ENCODE measurements around the gene LCN12.

LCN12 gene

DNA sequence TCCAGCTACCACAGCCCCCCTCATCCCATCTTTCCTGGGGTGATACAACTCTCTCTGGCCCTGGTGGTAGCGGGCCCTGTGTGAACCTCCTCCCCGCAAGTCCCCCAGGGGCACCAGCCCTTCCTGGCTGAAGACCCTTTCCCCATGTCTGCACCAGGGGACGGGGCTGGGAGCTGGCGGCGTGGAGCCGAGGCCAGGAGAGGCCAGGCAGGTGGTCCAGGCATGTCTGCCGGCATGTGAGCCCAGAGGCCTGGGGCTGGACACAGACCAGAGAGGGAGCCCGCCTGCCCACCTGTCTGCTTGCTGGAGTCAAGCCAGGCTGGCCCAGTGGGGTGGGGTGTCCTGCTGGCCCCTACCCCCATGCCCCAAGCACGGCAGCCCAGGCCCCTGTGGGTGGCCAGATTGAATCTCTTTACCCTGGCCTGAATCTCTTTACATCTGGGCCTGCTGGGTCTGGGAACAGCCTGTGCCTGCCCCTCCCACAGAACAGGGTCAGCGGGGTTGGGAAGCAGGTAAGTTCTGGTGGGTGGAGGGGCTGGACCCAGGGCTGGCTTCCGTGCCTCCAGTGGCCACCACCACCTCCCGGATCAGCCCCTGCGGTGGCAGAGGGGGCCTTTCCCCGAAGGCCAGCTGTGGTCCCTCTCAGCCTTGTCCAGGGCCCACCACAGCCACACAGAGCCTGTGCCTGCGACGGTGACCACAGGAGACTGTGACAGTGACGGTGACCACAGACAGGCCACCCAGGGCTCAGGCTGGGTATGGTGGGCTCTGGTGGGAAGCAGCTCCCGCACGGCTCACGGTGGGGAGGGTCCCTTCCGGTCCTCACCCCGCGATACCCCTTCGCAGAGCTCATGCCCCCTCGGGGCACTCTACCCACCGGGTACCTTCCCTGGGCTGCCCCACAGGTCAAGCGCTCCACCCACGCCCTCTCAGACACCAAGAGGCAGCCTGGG is 7.1 kb downstream of the LCN12 start:
- no peak for DNase-seq

GRCh38 chr9:136960212-136960937 is 8.3 kb downstream of the LCN12 start:
- no peak for DNase-seq

GRCh38 chr9:136960938-136961275 is 8.8 kb downstream of the LCN12 start:
- DNase-seq, result no peak

- no peak for DNase-seq
These were observed 9.4 kb downstream of the LCN12 start for GRCh38 chr9:136961279-136962065.

DNA sequence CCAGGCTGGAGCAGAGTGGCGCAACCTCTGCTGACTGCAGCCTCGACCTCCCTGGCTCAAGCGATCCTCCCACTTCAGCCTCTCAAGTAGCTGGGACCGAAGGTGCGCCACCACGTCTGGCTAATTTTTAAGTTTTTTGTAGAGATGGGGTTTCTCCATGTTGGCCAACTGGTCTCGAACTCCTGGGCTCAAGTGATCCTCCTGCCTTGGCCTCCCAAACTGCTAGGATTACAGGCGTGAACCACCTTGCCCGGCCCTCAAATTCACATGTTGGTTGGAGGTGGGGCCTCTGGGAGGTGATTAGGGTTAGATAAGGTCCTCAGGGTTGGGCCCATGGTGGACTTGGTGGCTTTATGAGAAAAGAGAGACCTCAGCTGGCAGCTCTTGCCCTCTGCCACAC is 10.1 kb downstream of the LCN12 start:
- DNase-seq, result no peak

GRCh38 chr9:136962701-136963248 is 10.7 kb downstream of the LCN12 start:
- no peak for DNase-seq

DNA sequence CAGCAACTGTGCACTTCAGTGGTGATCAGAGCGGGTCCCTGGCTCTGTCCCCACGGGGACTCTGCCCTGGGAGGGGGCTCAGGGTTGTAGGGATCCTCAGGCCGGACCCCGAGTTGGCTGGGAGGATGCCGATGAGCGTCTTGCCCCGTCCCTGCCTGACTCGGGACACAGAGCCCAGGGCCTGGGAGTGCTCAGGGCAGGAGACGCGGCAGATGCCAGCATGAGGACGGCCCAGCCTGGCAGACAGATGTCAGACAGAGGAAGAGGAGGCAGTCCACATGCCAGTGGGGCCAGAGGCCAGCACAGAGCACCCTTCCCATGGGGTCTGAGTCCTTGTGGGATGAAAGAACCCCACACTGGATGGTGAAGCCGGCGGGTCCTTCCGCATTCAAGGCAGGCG is 11.3 kb downstream of the LCN12 start:
- DNase-seq, result no peak

GRCh38 chr9:136963751-136964150 is 11.7 kb downstream of the LCN12 start:
- DNase-seq, result no peak

DNA sequence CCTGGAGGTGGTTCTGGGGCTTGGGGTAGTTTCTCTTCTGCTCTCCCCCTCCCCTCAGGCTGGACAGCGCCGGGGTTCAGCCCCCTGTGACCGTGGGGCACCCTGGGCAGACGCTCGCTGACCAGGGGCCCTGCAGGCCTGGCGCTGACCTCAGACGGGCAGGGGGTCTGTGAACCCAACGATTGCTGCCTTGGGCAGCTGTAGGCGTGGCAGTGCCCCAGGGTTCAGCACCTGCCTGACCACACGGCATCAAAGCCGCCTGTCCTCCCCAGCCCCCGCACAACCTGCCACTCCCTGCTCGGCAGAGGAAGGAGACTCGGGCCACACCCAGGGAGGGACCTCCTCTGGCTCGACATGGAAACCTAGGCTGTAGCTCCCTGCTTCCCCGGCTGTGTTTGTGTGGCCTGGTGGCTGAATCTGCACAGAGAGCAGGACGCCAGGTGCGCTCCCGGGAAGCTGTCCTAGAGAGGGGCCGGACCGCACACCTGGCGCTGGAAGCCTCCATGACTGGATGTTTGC is 12.2 kb downstream of the LCN12 start:
- no peak for DNase-seq

- no peak for DNase-seq
These were observed 12.9 kb downstream of the LCN12 start for GRCh38 chr9:136964833-136965422.

- DNase-seq, result no peak
These were observed 13.9 kb downstream of the LCN12 start for GRCh38 chr9:136965771-136966484.

- DNase-seq, result no peak
These were observed 16.5 kb downstream of the LCN12 start for GRCh38 chr9:136968333-136969127.

- DNase-seq, result no peak
These were observed 17.1 kb downstream of the LCN12 start for GRCh38 chr9:136969150-136969549.

GRCh38 chr9:136969774-136970173 is 17.7 kb downstream of the LCN12 start:
- DNase-seq, result no peak

DNA sequence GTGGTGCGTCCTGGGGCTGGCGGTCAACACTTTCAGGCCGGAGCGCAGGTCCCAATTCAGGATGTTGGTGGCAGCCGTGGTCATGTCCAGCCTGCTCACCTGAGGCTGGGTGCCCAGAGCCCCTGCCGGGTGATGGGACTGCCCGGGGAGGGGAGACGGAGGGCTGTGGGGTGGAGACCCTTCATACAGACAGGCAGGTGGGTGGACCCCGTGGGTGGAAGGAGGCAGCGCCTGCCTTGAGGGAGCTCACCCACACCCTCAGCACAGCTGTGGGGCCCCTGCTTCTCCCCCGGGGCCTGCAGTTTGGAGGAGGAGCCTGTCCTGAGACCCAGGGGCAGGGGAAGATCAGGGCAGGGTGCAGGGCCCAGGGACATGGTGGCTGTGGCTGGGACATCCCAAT is 18.3 kb downstream of the LCN12 start:
- no peak for DNase-seq

GRCh38 chr9:136971746-136972145 is 19.7 kb downstream of the LCN12 start:
- DNase-seq, result no peak

GRCh38 chr9:136972335-136972734 is 20.3 kb downstream of the LCN12 start:
- DNase-seq, result no peak

DNA sequence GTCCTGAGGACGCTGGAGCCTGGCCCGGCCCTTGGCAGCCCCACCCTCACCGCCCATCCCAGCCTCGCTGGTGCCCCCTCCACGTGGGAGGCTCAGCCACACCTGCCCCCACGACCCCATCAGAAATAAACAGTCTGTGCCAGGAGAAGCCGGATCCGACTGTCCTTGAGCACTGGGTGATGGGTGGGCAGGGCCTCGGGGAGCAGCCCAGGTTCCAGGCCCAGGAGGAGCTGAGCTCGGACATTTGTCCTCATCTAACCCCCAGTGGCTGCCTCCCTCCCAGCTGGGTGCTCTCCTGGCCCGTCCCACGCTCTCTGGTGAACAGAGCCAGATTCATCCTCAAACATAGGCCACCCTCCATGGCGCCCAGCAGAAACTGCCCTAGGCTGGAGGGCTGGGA is 20.7 kb downstream of the LCN12 start:
- no peak for DNase-seq

GRCh38 chr9:136973618-136974617 is 21.8 kb downstream of the LCN12 start:
- no peak for DNase-seq

Measured in AML-193 (cell line).